HG03175 (cell line): ENCODE results near the gene PRDM2.

Experiments
- ATAC-seq: cut with Tn5 transposase; IDR thresholded peaks from one replicate; pipeline ENCODE4 v1.9.1; 2021; ENCODE audit warnings: mild to moderate bottlenecking, moderate library complexity; ENCODE audit not compliant: unreplicated experiment

Gene PRDM2

DNA sequence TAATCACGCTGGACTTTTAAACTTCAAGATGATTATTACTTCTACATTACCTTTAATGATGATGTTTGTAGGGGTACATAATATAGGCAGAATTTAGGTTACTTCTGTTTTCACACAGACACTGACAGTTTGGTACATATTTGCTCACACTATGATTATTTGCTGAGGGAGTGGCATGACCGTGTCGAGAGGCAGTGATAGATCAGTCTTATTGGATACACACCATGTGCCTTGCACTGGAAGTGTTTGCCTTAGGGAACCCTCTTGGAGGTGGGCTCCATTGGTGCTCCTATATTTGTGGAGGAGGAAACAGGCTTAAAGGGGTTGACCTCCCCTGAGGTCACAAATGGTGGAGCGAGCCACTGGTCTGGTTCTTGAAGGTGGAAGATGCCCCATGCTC, 132.1 kb downstream of the PRDM2 start:
- no peak for ATAC-seq

- no peak for ATAC-seq
Observed at GRCh38 chr1:13832536-13832935, 132.5 kb downstream of the PRDM2 start.

DNA sequence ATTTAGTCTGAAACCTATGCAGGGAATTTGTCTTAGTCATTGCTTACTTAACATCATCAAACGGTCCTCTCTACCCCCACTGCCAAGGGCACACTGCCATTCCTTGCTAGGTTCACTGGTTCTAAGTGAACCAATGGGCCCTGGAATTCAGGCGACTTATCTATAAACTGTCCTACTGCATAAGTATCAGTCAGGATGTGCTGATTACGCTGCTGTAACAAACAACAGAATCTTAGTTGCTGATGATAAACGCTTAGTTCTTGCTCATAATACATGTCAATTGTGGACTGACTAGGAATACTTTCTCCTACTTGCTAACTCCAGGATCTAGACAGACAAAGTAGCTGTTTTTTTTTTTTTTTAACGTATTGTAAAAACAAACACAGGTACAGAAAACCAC, 136.1 kb downstream of the PRDM2 start:
- ATAC-seq = no peak

GRCh38 chr1:13836631-13837030, 136.6 kb downstream of the PRDM2 start:
- ATAC-seq = no peak

- ATAC-seq = no peak
Observed at GRCh38 chr1:13838236-13838635, 138.2 kb downstream of the PRDM2 start.

DNA sequence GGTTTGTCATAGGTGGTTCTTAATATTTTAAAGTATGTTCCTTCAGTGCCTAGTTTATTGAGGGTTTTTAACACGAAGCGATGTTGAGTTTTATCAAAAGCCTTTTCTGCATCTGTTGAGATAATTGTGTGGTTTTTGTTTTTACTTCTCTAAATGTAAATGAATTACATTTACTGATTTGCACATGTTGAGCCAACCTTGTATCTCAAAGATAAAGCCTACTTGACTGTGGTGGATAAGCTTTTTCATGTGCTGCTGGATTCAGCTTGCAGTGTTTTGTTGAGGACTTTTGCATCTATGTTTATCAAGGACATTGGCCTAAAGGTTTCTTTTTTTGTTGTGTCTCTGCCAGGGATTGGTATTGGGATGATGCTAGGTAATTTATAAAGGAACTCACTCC, 142.5 kb downstream of the PRDM2 start:
- no peak for ATAC-seq

- no peak for ATAC-seq
Observed at GRCh38 chr1:13851726-13852125, 151.7 kb downstream of the PRDM2 start.

- ATAC-seq = no peak
Observed at GRCh38 chr1:13855554-13855953, 155.6 kb downstream of the PRDM2 start.

- ATAC-seq = no peak
Observed at GRCh38 chr1:13860031-13860430, 160.0 kb downstream of the PRDM2 start.

- ATAC-seq = no peak
Observed at GRCh38 chr1:13864760-13865159, 164.8 kb downstream of the PRDM2 start.

GRCh38 chr1:13865851-13866250, 165.9 kb downstream of the PRDM2 start:
- ATAC-seq = no peak

DNA sequence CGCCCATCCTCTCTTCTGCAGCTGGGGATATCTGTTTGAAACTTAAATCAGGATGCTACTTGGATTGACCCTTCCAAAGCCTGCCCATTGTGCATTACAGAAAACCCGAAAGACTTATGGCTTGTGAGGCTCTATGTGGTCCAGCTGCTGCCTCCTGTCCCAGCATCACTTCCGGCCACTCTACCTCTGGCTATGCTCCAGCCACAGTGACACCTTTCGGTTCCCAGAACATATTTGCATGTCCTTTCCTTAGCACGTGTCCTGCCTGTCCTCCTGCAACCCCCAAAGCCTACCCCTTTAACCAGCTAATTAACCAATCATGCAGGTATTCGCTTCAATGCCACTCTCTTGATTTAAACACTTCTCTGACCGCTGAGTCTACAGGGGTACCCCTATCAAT, 167.6 kb downstream of the PRDM2 start:
- no peak for ATAC-seq

DNA sequence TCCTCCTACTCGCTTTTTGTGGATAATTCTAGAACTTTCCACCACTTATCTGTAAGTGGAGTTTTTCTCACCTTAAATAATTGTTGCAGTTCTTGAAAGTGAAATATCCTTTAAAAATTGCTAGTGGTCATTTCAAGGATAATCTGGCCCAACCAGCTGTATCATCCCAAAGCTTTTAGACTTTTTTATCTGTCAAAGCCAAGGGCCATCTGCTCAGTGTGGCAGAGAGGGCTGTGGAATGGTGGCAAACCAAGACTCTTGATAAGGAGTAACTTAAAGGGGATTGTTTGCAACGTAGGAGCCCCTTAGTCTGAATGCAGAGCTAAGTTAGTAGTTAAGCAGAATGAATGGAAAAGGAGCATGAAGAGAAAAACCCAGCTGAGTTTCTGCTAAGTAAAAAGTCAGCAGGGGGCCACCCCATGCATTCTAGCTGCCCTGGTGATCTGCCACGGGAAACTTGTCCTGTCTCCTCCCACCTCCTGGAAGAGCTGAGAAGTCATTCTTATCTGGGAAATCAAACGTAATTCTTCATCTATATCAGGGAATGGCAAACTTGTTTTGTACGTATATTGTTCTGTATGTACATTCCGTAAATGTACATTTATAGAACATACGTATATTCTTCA, 169.3 kb downstream of the PRDM2 start:
- no peak for ATAC-seq

- no peak for ATAC-seq
Observed at GRCh38 chr1:13871413-13871812, 171.4 kb downstream of the PRDM2 start.

DNA sequence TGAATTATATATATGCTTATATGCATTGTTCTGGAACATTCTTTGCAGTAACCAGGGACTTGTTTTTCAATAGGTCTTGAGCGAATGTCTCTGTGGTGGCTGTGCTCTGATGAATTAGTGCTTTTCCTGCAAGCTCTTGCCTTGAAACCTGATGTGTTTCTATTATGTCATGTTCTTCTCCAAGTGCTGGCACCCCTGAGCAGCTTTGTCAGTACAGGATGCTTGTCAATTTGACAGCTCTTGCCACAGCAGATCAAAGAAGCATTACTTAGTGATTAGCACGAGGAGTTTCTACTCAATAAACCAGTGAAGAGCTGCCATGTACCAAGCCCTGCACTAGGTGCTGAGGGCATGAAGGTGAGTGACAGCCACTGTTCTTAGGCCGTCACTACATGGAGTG, 171.9 kb downstream of the PRDM2 start:
- ATAC-seq = no peak

- ATAC-seq = no peak
Observed at GRCh38 chr1:13873032-13873431, 173.0 kb downstream of the PRDM2 start.
